LNCaP clone FGC (cell line): ENCODE results near the gene SNAP47.

Experiments used
- DNase-seq: peaks from one replicate; pipeline ENCODE4 v3.0.0-alpha.2; 2011; ENCODE audit warnings: low read depth
- H3K4me3 ChIP-seq: 2 replicates; pipeline ENCODE4 v1.5.1; 2011; ENCODE audit warnings: mild to moderate bottlenecking, low read depth, low read length, control low read depth
- TF ChIP-seq, protein P1 (sequence below): IDR thresholded peaks from 2 replicates; pipeline ENCODE4 v1.5.1; 2012; ENCODE audit warnings: mild to moderate bottlenecking; ENCODE audit not compliant: control insufficient read depth, insufficient read depth; ENCODE audit errors: extremely low read depth

The SNAP47 gene

DNA sequence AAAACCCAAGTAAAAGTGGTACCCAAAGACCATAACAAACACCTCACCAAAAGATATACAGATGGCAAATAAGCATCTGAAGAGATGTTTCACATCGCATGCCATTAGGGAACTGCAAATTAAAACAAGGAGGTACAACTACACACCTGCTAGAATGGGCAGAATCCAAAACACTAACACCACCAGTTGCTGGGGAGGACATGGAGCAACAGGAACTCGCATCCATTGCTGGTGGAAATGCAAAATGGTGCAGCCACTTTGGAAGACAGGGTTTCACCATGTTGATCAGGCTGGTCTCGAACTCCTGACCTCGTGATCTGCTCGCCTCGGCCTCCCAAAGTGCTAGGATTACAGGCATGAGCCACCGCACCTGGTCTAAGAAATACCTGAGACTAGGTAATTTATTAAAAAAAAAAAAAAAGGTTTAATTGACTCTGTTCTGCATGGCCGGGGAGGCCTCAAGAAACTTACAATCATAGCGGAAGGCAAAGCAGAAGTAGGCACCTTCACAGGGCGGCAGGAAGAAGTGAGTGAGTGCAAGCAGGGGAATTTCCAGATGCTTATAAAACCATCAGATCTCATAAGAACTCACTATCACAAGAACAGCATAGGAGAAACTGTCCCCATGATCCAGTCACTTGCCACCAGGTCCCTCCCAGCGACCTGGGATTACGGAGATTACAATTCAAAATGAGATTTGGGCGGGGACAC lies 50.0 kb downstream of the SNAP47 start:
- no peak overlapping the region for H3K4me3 ChIP-seq
- DNase-seq: no peak
- TF ChIP-seq, protein P1, sequence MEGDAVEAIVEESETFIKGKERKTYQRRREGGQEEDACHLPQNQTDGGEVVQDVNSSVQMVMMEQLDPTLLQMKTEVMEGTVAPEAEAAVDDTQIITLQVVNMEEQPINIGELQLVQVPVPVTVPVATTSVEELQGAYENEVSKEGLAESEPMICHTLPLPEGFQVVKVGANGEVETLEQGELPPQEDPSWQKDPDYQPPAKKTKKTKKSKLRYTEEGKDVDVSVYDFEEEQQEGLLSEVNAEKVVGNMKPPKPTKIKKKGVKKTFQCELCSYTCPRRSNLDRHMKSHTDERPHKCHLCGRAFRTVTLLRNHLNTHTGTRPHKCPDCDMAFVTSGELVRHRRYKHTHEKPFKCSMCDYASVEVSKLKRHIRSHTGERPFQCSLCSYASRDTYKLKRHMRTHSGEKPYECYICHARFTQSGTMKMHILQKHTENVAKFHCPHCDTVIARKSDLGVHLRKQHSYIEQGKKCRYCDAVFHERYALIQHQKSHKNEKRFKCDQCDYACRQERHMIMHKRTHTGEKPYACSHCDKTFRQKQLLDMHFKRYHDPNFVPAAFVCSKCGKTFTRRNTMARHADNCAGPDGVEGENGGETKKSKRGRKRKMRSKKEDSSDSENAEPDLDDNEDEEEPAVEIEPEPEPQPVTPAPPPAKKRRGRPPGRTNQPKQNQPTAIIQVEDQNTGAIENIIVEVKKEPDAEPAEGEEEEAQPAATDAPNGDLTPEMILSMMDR: no peak

DNA sequence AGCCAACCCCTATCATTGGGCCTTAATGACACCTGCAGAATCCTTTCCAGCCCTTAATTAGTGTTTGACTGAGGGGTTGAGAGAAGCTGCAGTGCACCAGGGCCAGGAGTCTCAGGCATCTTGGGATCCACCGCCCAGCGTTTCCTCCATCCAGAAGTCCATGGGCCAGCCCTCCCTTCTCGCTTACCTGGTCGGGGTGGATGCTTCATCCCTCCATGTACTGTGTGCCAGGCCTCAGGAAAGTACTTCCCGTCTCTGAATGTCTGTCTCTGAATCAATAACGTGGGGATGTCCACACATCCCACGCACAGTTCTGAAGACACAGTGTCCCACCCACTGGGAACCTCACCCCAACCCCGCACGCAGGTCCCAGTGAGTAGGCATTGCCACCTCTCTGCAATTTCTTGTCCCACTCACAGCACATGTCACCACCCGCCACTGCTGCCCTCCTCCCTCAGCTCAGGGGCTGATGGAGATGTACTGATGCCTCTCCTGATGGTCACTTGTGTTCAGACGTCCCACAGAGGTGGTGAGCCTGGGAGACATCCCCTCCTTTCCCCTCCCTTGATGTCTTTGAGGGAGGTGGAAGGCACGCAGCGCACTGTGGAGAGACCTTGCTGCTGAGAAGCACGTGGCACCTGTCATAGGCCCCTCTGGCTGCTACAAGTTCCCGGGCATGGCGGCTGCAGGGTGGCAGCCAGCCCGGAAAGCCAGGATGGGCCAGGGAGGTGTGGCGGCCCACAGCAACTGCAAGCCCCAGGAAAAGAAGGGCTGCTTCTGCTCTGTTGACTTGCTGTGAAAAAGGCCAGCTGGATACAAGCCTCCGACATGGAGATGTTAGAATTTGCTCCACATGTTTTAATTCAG lies 50.8 kb downstream of the SNAP47 start:
- TF ChIP-seq, protein P1: no peak
- no peak for DNase-seq
- H3K4me3 ChIP-seq: no peak overlapping the region

DNA sequence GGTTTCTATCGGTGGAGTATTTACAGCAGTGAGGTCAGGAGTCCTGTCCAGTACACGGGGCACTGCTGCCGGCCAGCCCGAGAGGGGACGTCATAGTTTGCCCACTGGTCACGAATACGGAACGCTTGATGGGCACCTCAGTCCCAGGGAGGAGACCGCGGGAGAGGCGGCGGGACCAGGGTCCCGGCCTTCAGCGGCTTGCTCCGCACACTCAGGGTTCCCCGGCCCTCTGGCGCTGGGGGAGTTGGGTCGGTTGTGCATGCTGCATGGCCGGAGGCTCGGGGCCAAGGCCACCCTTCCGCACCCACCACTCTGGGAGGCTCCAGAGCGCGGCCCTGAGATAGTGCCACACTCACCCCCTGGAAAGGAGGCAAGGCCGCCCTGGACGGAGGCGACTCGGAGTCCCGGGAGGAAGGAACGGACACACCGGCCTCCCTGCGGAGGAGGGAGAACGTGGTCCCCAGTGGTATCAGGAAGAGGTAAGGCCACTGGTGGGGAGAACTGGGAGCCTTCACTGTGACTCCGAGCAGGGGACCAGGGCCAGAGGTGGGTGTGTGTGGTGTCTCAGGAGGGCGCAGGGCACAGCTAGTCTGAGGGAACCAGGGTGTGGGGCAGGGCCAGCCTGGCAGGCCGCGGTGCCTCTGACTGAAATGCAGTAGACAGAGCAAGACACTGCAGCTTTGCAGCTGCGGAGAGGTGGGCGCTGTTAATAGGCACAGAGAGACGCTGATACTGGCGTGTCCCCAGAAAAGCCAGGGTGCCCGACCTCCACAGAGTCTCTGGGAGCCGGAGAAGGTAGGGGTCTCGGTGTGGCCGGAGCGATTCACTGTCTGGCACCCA lies 51.7 kb downstream of the SNAP47 start:
- no peak for DNase-seq
- peak overlapping the region; percentile 70 for H3K4me3 ChIP-seq
- TF ChIP-seq, protein P1: no peak

DNA sequence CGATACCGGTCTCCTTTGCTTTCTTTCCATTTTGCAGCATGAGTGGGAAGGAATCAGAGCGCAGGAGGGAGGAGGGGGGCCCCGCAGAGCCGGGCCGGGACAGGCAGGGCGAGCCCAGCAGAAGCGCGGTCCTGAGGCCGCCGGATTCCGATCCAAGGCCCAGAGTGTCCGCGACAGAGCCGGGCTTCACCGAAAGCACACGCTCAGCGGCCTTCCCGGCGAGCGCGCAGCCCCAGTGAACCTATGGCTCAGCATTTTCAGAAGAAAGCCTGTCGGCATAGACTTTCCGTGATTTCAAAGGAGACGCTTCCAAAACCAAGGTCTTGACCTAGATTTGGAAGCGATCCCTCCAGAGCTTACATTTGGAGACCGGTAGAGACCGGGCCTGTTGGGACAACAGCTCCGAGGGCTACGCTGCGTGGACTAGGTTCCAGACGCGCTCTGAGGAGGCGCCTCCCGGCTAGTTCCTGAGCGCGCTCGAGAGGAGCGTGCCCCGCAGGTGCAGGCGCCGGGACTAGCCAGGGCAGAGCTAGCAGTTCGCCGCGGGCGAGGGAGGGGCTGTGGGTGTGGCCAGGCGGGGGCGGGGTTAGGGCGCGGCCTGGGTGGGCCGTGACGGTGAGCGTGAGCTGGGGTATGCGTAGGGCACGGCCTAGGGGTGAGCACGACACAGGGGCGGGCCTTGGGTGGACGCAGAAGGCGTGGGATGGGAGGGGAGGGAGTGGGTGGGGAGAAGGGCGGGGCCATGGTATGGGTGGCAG lies 52.5 kb downstream of the SNAP47 start:
- DNase-seq: peak; percentile 91
- TF ChIP-seq, protein P1: no peak
- H3K4me3 ChIP-seq: peak overlapping the region; percentile 70

DNA sequence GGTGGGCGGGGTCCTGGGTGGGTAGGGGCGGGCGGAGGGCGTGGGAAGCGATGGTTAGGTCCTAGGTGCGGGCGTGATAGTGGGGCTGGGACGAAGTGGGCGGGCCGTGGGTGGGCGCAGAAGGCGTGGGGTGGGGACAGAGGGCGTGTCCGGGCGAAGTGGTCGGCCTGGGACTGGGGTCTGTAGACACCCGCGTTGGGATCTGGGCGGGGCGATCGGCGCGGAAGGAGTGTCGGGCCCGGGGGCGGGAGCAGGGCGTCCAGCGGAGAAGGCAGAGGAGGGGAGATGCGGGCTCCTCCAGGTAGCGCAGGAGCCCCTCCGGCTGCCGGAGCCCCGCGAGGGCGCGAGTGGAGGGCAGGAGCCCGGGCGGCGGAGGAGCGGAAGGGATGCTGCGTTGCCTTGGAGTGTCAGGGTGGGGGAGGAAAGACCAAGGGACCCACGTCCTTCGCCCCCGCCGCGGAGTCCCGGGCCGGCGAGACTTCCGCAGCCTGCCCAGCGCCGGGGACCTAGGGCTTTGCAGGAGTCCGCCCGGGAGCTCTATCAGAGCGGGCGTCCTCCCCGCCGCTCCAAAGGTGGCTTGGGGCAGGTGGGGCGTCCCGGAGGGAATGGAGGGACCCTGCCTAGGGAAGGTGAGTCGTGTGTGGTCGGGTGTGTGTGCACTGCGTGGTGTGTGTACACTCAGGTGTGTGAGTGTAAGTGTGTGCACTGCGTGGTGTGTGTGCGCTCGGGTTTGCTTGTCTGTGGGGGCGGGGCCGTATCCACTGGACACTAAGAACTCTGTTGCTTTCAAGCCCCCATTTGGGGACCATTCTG lies 53.2 kb downstream of the SNAP47 start:
- H3K4me3 ChIP-seq: peak overlapping the region; percentile 68
- TF ChIP-seq, protein P1: no peak
- peak; percentile 23 for DNase-seq
